NCI-H1417 treated with DMSO at 0.1 percent for 48 hours (cell line): Measurements from ENCODE around the gene SLC7A1.

Source experiments
- DNase-seq: peaks from one replicate; lab custom pipeline; 2025; lab: John Stamatoyannopoulos, UW

SLC7A1 gene

GRCh38 chr13:29530901-29531300 lies 64.6 kb downstream of the SLC7A1 start:
- DNase-seq, result no peak

DNA sequence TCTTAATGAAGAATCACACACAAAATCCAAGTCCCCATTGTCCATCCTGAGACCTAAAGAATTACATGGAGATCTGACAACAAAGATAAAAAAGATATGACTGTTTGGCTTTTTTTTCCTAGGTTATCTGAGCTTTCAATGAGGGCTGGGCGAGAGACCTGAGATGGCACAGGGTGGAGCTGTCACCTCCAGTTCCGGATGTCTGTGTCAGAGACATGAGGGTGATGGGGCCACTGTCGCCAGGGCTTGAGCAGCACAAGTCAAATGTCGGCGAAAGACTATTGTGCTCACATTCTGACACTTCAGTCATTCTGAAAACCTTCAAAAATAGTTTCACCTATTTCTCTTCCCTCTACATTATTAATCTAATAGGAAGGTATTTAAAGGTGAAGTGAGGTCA lies 65.7 kb downstream of the SLC7A1 start:
- no peak for DNase-seq

DNA sequence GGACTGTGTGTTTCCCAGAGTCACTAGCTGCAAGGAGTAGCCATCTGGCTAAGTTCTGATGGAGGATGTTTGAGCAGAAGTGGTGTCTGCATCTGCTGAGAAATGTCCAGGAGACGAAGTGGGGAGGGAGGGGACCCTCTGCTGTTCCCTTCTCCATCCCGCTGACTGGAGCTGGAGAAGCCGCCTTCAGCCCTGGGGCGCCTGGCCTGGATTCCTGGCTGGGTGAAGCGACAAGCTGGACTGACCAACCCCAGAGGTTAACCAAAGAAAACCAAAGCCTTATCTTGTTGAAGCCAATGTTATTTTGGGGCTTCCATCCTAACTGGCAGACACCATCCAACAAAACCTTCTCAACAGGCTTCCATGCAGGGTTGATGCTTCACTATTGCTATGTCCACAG lies 67.6 kb downstream of the SLC7A1 start:
- no peak for DNase-seq

DNA sequence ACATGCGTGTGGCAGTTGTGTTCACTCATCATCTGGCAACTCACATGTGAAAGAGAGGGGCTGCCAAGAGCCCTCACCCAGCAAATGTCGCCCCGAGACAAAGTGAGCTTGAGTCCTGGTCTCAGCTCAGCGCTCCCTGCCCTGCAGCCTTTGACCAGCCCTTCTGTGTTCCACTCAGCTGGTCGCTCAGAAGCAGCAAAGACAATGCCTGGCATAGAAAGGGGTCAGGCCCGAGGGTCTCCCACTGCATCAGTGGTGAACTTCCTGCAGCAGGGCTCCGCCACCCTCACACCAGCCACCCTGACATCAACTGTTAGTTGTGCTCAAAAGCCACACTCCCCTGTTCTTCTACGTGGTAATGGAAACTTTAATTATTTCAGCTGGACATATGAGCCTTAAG lies 68.0 kb downstream of the SLC7A1 start:
- no peak for DNase-seq

DNA sequence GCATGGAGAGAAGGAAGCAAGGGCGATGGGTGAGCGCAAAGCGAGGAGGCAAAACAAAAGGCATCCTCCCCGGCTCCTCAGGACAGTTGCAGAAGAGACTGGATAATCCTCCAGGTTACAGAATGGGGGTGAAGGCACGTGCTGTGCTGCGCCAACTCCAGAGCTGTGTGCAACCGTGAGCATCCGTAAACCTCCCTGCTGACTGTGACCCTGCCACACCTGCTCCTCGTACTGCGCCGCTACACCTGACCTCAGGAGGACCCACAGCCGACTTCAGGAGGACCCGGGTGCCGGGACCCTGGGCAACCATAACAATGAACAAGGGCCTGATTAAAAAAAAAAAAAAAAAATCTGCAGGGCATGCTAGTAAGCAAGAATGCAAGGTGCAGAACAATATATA lies 68.7 kb downstream of the SLC7A1 start:
- no peak for DNase-seq

GRCh38 chr13:29525757-29526156 lies 69.7 kb downstream of the SLC7A1 start:
- DNase-seq, result no peak

- no peak for DNase-seq
Observed at GRCh38 chr13:29524641-29525040, 70.8 kb downstream of the SLC7A1 start.

DNA sequence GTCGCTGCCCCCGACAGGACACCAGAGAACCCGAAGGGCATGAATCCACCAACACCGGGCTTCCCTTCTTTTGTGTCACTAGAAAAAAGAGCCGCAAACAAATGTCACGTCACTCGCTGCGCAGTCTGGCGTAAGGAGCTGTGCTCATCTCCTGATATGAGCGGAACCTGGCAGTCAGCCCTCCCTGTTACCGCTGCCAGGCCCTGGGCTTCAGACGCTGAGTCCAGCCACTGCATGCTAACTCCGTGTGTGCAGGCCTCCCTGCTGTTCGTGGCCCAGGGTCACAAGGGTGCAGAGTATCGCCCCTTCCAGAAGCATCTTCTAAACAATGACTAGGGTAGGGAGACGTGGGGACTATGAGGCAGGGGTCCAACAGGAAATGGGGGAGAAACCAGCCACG lies 71.3 kb downstream of the SLC7A1 start:
- no peak for DNase-seq

GRCh38 chr13:29523199-29523961 lies 72.1 kb downstream of the SLC7A1 start:
- no peak for DNase-seq

- no peak for DNase-seq
Observed at GRCh38 chr13:29522044-29522685, 73.3 kb downstream of the SLC7A1 start.

- no peak for DNase-seq
Observed at GRCh38 chr13:29521336-29521735, 74.2 kb downstream of the SLC7A1 start.

DNA sequence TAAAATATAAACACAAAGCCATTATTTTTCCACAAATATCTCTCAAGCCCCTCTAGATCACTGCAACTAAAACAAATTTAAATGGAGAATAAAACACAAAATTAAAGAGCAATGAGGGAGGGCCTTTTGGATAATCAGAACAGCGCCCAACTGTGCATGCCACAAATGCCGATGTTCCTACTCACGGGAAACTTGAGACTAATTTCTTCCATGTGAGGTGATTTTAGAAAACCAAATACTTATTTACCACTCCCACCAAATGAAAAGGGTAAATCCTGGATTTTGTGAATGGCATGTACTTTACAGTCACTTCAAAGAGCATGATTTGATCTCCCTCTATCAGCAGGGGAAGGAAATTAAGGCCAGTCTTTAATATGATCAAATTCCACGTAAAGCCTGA lies 74.8 kb downstream of the SLC7A1 start:
- no peak for DNase-seq

DNA sequence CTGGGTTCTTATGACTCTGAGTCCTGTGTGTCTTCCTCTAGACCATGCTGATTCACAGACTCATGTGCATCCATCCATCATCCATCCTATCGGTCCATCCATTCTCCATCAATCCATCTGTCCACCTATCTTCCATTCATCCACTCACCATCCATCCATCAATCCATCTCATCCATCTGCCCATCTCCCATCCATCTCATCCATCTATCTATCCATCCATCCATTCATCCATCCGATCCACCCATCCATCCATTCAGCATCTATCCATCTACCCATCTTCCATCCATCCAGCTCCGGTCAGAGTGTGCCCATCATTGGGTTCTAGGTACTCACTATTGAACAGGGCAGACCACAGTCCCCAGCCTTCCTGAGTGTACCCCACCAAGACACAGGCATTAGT lies 75.6 kb downstream of the SLC7A1 start:
- no peak for DNase-seq

DNA sequence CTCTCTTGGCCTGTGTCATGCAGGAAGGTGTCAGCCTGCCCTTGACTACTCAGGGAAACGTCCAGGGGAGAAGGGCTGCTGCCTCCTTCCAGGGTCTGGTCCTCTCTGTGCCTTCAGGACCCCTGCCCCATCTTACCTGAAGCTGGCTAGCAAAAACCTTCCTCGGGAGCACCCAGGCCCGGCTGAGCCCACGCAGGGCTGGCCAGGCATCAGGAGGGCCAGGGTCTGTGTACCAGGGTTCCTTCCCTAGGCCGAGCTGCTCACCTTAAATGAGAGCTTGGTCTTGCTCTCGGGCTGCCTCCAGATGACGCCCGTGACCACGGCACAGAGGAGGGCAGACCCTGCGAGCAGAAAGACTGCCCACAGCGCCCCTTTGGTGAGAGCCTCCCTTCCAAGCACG lies 78.6 kb downstream of the SLC7A1 start:
- DNase-seq, result no peak

- no peak for DNase-seq
Observed at GRCh38 chr13:29516012-29516411, 79.5 kb downstream of the SLC7A1 start.

DNA sequence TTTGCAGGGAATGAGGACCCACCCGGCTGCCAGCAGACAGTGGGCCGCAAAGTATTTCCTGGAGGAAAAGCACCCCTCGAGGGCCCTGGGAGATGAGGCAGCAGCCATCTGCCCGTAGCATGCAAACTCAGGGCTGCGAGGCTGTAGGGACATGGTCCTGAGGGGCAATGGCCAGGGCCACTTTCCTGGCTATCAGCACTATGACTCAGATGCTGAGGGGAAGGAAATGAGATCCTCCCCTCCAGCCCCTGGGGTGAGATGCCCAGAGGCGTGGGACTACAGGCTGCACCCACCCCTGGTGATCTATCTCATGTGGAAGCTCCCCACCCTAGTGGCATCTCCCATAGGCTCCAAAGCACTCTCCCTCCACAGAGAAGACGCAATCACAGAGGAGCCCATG lies 80.1 kb downstream of the SLC7A1 start:
- DNase-seq, result no peak

DNA sequence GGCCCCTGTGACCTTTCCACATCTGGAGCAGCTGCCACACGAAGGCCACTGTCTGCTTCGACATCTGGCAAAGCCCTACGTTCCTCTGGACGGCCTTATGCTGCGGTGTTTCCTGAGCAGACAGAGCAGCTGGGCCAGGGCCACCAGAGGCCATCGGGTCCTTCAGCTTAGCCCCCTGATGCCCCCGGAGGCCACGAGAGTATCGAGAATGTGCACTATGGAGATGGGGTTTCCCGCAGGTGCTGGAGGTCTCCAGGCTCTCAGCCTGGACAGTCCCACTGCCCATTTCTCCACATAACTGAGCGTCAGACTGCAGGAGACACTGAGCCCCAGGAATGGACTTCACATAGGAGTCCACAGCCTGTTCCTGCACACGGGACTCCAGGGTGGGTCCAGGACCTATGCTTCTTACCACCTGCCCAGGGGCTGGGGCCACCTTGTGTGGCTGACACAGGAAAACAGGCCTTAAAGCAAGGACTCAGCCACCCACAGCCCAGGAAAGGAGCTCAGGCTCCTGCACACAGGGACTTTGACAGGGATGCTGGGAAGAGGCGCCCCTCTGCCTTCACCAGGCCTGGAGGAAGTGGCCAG lies 80.7 kb downstream of the SLC7A1 start:
- DNase-seq, result no peak

GRCh38 chr13:29513981-29514719 lies 81.3 kb downstream of the SLC7A1 start:
- no peak for DNase-seq

- DNase-seq, result no peak
Observed at GRCh38 chr13:29513002-29513980, 82.2 kb downstream of the SLC7A1 start.

DNA sequence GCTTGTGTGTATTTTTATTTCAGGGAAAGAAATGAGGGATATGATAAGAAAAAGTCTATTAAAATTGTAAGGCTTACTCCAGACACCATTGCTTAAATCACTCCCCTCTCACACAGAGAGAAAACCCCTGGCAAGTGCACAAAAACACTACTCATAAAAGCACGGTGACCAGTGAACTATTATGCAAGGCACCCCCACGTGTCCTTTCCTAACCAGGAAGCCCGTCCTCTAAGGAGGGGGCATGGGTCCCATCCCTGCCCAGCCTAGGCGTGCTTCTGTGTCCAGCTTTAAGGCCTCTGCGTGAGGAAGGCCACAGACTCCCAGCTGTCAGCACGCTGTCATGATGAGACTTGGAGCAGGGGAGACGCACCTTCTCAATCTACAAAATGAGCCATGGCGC lies 83.5 kb downstream of the SLC7A1 start:
- DNase-seq, result no peak

GRCh38 chr13:29511106-29511796 lies 84.2 kb downstream of the SLC7A1 start:
- DNase-seq, result no peak
